Activated CD4-positive, alpha-beta memory T cell treated with anti-CD3 and anti-CD28 coated beads for 36 hours (primary cell): ENCODE data around the gene CDH23. TPM values are rescaled to one million over a fixed set of nuclear protein-coding genes. Genes with fewer than 3 reads are reported as not detected.

Source experiments
- CTCF ChIA-PET: fragments of 350-600 bp; sonication (Branson Sonifier 250); formaldehyde crosslinking; loops from one replicate; lab custom pipeline; 2021; ENCODE audit warnings: antibody characterized with exemption, inconsistent platforms; lab: Charles Lee
- POLR2A ChIA-PET: fragments of 350-600 bp; sonication (Branson Sonifier 250); formaldehyde crosslinking; loops from one replicate; lab custom pipeline; 2021; ENCODE audit warnings: antibody characterized with exemption; lab: Charles Lee
- DNase-seq: peaks from one replicate; pipeline ENCODE4 v3.0.0-alpha.2; 2020
- H3K27ac Mint-ChIP-seq: one replicate; pipeline ENCODE4 v1.8.0; 2021; ENCODE audit warnings: mixed read lengths
- H3K27me3 Mint-ChIP-seq: one replicate; pipeline ENCODE4 v1.8.0; 2021; ENCODE audit warnings: mixed read lengths
- H3K36me3 Mint-ChIP-seq: one replicate; pipeline ENCODE4 v1.8.0; 2021; ENCODE audit warnings: mixed read lengths
- H3K4me1 Mint-ChIP-seq: one replicate; pipeline ENCODE4 v1.8.0; 2021; ENCODE audit warnings: low read depth, mixed read lengths
- H3K4me3 Mint-ChIP-seq: one replicate; pipeline ENCODE4 v1.8.0; 2021; ENCODE audit warnings: mild to moderate bottlenecking, mixed read lengths
- H3K9me3 Mint-ChIP-seq: one replicate; pipeline ENCODE4 v1.8.0; 2021; ENCODE audit warnings: mixed read lengths
- intact Hi-C: fragments of 100-400 bp; cut with micrococcal nuclease; formaldehyde crosslinking; loops from one replicate; pipeline ENCODE4 v1.15.1; 2023
- total RNA-seq, 2 experiments: library from RNA; stranded (reverse); gene quantifications; one replicate each; pipeline ENCODE4 v1.2.3, GENCODE V29; 2021

The CDH23 gene
- total RNA-seq, 2 experiments from 2014 or later, result 2.6 TPM

DNA sequence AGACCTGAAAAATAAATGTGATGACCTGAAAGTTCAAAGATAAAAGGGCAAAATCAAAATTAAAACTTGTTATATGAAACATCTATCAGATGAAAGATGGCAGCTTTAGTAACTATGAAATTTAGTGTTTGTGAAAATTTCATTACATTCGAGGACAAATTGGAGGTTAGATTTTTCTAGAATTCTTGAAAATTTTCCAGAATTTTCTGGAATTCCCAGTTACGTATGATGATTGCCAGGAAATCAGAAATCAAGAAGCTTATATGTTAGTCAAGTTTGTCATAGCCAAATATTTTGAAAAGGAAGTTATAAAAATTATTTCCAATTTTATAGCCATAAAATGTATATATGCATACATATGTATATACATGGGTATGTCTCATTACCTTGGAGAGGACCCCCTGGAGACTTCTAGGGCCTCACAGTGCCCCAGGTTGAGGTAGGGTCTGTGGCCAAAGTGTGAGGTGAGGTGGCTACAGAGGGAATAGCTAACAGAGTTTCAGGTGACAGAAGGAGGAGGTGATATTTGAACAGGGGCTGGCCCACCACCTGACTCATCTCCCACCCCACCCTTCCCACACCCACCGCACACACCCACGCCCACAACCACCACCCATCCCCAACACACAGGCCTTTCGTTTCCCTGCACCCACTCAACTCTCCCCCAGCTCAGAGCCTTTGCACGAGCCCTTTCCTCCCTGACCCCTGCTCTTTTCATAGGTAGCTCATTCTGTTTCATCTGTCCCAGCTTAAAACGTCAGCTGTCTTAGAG is 301.4 kb downstream of the CDH23 start:
- Mint-ChIP-seq H3K36me3 (no peaks in the 10 kb centered on the region), H3K27ac (no peak overlapping the region), H3K9me3 (no peaks in the 10 kb centered on the region), H3K4me3 (no peak overlapping the region), H3K27me3 (no peaks in the 10 kb centered on the region), H3K4me1 (peaks cover 41% of the 10 kb centered on the region)
- DNase-seq, result peak; percentile 78
- intact Hi-C loops, result loop anchor here (2.0 to 5.0 kb wide), 5 partner anchors 15 to 313 kb away; partner anchors contain the start of gene VSIR
- CTCF ChIA-PET, result interaction anchor here (0.7 to 7.1 kb wide), 27 partner anchors 8 to 383 kb away, joined by 3 to 131 read pairs (median 6); partner anchors contain the start of genes SLC29A3 and VSIR
- POLR2A ChIA-PET, result interaction anchor here (0.8 to 1.0 kb wide), 2 partner anchors 15 to 37 kb away, joined by 3 read pairs; no protein-coding TSS in a partner anchor

DNA sequence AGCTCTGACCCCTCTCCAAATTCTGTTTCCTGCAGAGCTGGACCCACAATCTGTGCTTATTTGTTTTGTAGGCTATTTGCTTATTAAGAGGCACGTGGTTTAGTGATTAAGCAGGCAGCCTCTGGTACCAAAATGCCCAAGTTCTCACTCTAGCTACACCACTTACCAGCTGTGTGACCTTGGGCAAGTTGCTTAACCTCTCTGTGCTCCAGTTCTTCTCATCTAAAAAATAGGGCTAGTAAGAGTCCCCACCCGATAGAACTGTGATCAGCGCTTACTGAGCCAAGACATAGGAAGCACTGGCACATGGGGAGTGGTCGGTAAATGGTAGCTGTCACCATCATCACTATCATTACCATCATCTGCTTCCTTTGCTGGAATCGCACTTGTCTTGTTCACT is 302.0 kb downstream of the CDH23 start:
- H3K27ac Mint-ChIP-seq, result no peak overlapping the region
- H3K36me3 Mint-ChIP-seq, result no peaks in the 10 kb centered on the region
- no peak for DNase-seq
- no peaks in the 10 kb centered on the region for H3K9me3 Mint-ChIP-seq
- ChIA-PET POLR2A (interaction anchor here (1.0 kb wide), 1 partner anchor 14 kb away, joined by 3 read pairs; no protein-coding TSS in a partner anchor), CTCF (interaction anchor here (0.9 to 7.1 kb wide), 20 partner anchors 8 to 384 kb away, joined by 3 to 131 read pairs (median 7); partner anchors contain the start of genes SLC29A3 and VSIR)
- H3K4me1 Mint-ChIP-seq, result peaks cover 41% of the 10 kb centered on the region
- no peak overlapping the region for H3K4me3 Mint-ChIP-seq
- no peaks in the 10 kb centered on the region for H3K27me3 Mint-ChIP-seq
- intact Hi-C loops, result loop anchor here (2.0 to 5.0 kb wide), 3 partner anchors 14 to 114 kb away; no protein-coding TSS in a partner anchor

DNA sequence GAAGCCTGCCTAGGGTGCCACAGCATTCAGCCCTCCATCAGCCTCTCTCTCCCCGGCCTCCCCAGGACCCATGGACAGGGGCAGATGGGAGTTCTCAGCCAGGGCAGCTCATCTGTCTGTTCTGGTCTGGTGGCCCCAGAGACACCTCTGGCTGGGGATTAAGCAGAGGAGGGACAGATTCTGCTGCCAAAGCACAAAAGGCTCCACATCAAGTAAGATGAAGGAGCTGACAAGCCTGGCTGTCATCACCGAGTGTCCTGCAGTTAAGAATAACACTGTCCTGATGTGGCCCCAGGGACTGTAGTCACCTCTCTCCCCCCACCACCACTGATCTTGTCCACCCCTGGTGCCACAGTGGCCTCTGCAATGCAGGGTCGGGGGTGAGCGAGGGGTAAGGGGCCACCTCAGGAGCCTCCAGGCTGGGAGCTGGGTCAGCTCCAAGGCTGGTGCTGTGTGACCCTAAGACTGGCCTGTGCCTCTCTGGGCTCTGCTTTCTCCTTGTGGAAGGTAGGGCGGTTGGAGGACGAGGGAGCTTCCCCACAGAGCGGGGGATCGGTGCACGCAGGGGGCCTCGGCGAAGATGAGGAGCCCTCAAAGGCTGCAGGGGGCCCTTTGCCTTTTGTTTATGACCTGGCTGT is 304.1 kb downstream of the CDH23 start:
- no peak overlapping the region for H3K4me3 Mint-ChIP-seq
- no peaks in the 10 kb centered on the region for H3K36me3 Mint-ChIP-seq
- CTCF ChIA-PET, result interaction anchor here (1.6 to 5.5 kb wide), 2 partner anchors 11 to 386 kb away, joined by 3 to 39 read pairs; no protein-coding TSS in a partner anchor
- no peak overlapping the region for H3K27ac Mint-ChIP-seq
- DNase-seq, result no peak
- no peaks in the 10 kb centered on the region for H3K9me3 Mint-ChIP-seq
- intact Hi-C loops, result no loop called here
- no peaks in the 10 kb centered on the region for H3K27me3 Mint-ChIP-seq
- POLR2A ChIA-PET, result interaction anchor here (1.2 kb wide), 1 partner anchor 73 kb away, joined by 4 read pairs; the partner anchor contains the start of gene VSIR
- H3K4me1 Mint-ChIP-seq, result peaks cover 29% of the 10 kb centered on the region

DNA sequence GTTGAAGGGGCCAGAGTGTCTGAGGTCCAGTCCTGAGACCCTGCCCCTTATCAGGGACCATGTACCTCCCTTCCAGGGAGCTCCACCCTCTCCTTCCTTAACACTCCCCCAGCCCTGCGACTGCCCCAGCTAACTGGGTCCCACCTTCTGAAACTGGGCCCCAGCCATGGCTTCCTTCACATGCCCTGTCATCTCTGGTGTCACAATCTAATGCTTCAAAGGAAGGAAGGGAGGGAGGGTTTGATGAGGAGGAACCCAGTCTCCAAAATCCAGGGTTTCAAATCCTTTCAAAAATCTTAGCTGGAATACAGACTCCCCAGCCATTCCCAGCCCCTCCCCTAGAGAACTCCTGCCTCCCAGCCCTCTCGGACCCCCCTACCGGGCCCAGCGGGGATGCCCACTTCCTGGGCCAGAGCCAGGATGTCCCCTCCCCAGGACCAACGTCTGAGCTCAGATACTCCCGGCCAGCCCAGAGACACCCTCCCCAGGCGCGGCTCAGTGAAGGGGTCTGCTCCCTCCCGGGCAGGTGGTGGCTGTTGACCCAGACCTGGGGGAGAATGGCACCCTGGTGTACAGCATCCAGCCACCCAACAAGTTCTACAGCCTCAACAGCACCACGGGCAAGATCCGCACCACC is 304.9 kb downstream of the CDH23 start:
- CTCF ChIA-PET, result interaction anchor here (1.6 kb wide), 1 partner anchor 10 kb away, joined by 3 read pairs; no protein-coding TSS in a partner anchor
- no peaks in the 10 kb centered on the region for H3K27me3 Mint-ChIP-seq
- no peak overlapping the region for H3K4me3 Mint-ChIP-seq
- intact Hi-C loops, result no loop called here
- POLR2A ChIA-PET, result interaction anchor here (1.2 kb wide), 1 partner anchor 72 kb away, joined by 4 read pairs; the partner anchor contains the start of gene VSIR
- H3K4me1 Mint-ChIP-seq, result peaks cover 25% of the 10 kb centered on the region
- H3K9me3 Mint-ChIP-seq, result no peaks in the 10 kb centered on the region
- H3K36me3 Mint-ChIP-seq, result no peaks in the 10 kb centered on the region
- H3K27ac Mint-ChIP-seq, result no peak overlapping the region
- no peak for DNase-seq

DNA sequence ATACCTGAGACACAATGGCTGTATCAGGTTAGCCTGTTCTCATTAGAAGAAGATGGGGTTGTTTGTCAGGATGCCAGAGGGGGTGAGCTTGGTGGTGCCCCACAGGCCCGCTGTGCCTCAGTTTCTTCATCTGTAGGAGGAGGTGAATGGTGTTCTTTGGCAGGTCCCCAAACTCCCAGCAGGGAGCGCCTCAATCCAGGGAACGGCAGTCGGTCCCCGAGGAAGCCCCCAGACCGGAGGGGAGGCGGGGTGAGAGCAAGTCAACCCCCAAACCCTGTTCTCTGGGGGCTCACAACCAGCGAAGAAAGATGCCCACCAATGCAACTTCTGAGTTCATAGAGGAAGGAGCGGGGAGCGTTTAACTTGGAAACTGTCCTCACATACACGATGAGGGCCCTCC is 306.9 kb downstream of the CDH23 start:
- Mint-ChIP-seq H3K4me1 (peaks cover 22% of the 10 kb centered on the region), H3K27me3 (no peaks in the 10 kb centered on the region), H3K9me3 (no peaks in the 10 kb centered on the region), H3K4me3 (no peak overlapping the region), H3K36me3 (no peaks in the 10 kb centered on the region), H3K27ac (no peak overlapping the region)
- intact Hi-C loops, result no loop called here
- POLR2A ChIA-PET, result no interaction called here
- DNase-seq, result no peak
- CTCF ChIA-PET, result interaction anchor here (7.2 kb wide), 1 partner anchor 7 kb away, joined by 131 read pairs; no protein-coding TSS in a partner anchor

DNA sequence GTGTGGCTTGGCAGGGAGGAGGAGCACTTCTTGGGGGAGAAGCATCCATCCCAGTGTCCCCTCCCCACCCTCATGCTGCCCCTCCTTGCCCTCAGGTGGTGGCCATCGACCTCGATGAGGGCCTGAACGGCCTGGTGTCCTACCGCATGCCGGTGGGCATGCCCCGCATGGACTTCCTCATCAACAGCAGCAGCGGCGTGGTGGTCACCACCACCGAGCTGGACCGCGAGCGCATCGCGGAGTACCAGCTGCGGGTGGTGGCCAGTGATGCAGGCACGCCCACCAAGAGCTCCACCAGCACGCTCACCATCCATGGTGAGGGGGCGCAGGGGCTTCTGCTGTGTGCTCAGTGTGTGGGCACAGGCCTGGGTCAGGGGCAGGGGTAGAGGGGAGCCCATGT is 308.1 kb downstream of the CDH23 start:
- CTCF ChIA-PET, result interaction anchor here (1.2 to 7.2 kb wide), 3 partner anchors 9 to 321 kb away, joined by 3 to 131 read pairs (median 4); no protein-coding TSS in a partner anchor

DNA sequence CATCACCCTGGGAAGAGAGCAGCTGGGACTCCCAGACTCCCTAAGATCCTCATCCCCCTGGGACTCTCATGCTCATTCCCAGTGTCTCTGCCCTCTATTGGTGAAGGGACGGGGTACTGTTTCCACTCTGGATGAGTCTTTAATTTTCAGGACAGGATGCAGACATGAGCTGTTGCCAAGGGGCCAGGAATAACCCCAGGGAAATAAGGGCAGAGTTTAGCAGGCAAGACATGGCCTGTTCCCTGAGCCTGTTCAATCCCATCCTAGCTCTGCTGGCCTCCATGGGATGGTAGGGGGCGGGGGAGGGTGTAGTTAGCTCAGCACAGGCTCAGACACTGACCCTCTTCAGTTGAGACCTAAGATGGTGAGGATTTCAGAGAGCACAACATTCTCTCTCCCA is 308.9 kb downstream of the CDH23 start:
- intact Hi-C loops, result loop anchor here (5.0 kb wide), 2 partner anchors 308 to 388 kb away; partner anchors contain the start of genes CDH23 and SLC29A3
- Mint-ChIP-seq H3K4me1 (peaks cover 23% of the 10 kb centered on the region), H3K4me3 (no peak overlapping the region), H3K36me3 (no peaks in the 10 kb centered on the region), H3K27me3 (no peaks in the 10 kb centered on the region), H3K27ac (no peak overlapping the region), H3K9me3 (no peaks in the 10 kb centered on the region)
- POLR2A ChIA-PET, result interaction anchor here (1.3 kb wide), 1 partner anchor 21 kb away, joined by 3 read pairs; no protein-coding TSS in a partner anchor
- CTCF ChIA-PET, result interaction anchor here (0.9 to 7.2 kb wide), 8 partner anchors 9 to 390 kb away, joined by 3 to 131 read pairs (median 4); partner anchors contain the start of gene C10orf105
- DNase-seq, result no peak

More for the DNA sequence above, 308.1 kb downstream of the CDH23 start:
- Mint-ChIP-seq H3K9me3 (no peaks in the 10 kb centered on the region), H3K36me3 (no peaks in the 10 kb centered on the region), H3K4me1 (peaks cover 21% of the 10 kb centered on the region), H3K27ac (no peak overlapping the region), H3K4me3 (no peak overlapping the region), H3K27me3 (no peaks in the 10 kb centered on the region)
- no peak for DNase-seq
- POLR2A ChIA-PET, result interaction anchor here (1.3 kb wide), 1 partner anchor 22 kb away, joined by 3 read pairs; no protein-coding TSS in a partner anchor
- intact Hi-C loops, result loop anchor here (5.0 kb wide), 2 partner anchors 308 to 388 kb away; partner anchors contain the start of genes CDH23 and SLC29A3

DNA sequence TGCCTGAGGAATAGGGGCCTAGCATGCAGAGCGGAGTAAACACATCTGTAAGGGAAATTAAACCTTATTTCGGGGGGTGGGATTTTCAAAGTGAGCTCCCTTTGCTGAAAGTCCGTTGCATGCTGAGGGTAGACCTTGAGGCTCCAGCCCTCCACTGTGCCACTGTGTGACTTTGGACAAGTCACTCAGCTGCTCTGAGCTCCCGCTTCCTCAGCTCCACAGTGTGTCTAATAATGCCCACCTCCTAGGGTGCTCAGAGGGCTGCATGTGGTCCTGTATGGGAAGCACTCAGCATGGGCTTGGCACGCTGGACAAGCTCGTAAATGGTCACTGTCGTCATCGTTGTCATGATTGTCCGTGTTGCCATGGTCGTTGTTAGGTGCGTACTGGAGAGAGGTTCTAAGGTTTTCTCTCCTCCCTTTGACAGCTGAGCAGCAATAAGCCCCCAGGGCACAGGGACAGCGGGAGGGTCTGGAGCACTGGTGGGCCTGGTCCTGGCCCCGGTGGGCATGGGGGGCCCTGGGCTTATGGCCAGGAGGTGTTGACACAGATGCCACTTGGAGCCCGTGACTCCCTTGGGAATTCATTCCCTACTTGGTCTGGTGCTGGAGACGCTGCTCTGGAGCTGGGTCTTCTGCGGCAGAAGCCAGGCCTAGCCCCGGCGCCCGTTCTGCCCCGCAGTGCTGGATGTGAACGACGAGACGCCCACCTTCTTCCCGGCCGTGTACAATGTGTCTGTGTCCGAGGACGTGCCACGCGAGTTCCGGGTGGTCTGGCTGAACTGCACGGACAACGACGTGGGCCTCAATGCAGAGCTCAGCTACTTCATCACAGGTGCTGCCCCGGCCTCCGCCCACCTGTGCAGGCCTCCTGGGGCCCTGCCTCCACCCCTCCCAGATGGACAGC is 309.7 kb downstream of the CDH23 start:
- H3K36me3 Mint-ChIP-seq, result no peaks in the 10 kb centered on the region
- no peak for DNase-seq
- peaks cover 23% of the 10 kb centered on the region for H3K4me1 Mint-ChIP-seq
- H3K4me3 Mint-ChIP-seq, result no peak overlapping the region
- H3K9me3 Mint-ChIP-seq, result no peaks in the 10 kb centered on the region
- ChIA-PET CTCF (interaction anchor here (0.9 to 7.2 kb wide), 13 partner anchors 10 to 391 kb away, joined by 3 to 131 read pairs (median 13); partner anchors contain the start of genes C10orf105 and VSIR), POLR2A (no interaction called here)
- intact Hi-C loops, result loop anchor here (5.0 kb wide), 2 partner anchors 309 to 389 kb away; partner anchors contain the start of genes CDH23 and SLC29A3
- no peak overlapping the region for H3K27ac Mint-ChIP-seq
- H3K27me3 Mint-ChIP-seq, result no peaks in the 10 kb centered on the region

DNA sequence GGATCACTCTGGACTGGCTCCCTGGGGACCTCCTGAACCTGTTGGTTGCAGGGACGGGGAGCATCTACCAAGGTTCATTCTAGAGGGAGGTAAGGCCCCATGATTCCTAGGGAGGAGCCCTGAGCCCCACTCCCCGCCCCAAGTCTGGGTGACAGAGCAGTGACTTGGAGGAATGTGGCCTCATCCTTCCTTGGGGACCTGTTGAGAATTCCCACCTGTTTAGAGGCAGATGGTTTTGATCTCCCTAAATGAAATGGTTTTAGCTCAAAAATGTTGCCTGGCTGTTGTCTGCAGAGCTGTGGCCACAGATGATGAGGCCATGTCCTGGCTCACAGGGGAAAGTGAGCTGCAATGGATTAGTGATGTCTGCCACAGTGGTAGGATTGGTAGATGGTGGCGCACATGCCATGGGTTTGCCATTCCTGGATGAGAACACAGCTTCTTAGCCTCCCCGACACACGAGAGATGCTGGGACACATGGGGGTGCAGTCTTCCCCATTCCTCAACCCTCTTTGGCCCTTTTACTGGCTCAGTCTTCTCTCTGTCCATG is 310.6 kb downstream of the CDH23 start:
- CTCF ChIA-PET, result interaction anchor here (0.8 to 7.2 kb wide), 21 partner anchors 10 to 404 kb away, joined by 3 to 131 read pairs (median 8); partner anchors contain the start of genes CDH23 and VSIR
- POLR2A ChIA-PET, result no interaction called here
- no peak overlapping the region for H3K27ac Mint-ChIP-seq
- H3K27me3 Mint-ChIP-seq, result no peaks in the 10 kb centered on the region
- H3K4me3 Mint-ChIP-seq, result no peak overlapping the region
- intact Hi-C loops, result loop anchor here (5.0 kb wide), 2 partner anchors 310 to 390 kb away; partner anchors contain the start of genes CDH23 and SLC29A3
- DNase-seq, result no peak
- H3K9me3 Mint-ChIP-seq, result no peaks in the 10 kb centered on the region
- peaks cover 26% of the 10 kb centered on the region for H3K4me1 Mint-ChIP-seq
- H3K36me3 Mint-ChIP-seq, result no peaks in the 10 kb centered on the region

DNA sequence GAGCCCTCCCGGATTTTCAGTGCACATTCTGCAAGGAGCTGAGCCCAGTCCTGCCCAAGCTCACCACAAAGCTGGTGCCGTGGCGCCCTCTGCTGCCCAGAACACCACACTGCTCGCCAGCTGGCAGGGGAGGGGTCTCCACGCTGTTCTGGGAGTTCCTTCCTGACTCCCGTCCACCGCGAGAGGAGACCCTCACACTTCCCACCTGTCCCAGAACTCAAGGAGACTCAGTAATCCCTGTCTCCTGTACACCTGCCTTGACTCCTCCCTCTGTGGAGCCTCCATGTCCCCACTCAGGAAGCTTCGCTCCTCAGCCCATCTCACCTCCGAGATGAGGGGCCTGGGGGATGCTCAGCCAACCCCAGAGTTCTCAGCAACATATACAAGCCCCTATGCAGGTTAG is 311.6 kb downstream of the CDH23 start:
- Mint-ChIP-seq H3K27me3 (no peaks in the 10 kb centered on the region), H3K4me3 (no peak overlapping the region), H3K4me1 (peaks cover 35% of the 10 kb centered on the region), H3K27ac (no peak overlapping the region), H3K36me3 (no peaks in the 10 kb centered on the region), H3K9me3 (no peaks in the 10 kb centered on the region)
- POLR2A ChIA-PET, result interaction anchor here (1.0 to 1.3 kb wide), 2 partner anchors 41 to 66 kb away, joined by 3 to 5 read pairs; partner anchors contain the start of gene VSIR
- peak; percentile 78 for DNase-seq
- CTCF ChIA-PET, result interaction anchor here (0.6 to 7.2 kb wide), 51 partner anchors 9 to 1522 kb away, joined by 3 to 131 read pairs (median 5); partner anchors contain the start of genes CDH23, SLC29A3 and VSIR
- intact Hi-C loops, result loop anchor here (5.0 kb wide), 2 partner anchors 311 to 391 kb away; partner anchors contain the start of genes CDH23 and SLC29A3
